ENCODE results near the gene SPATA13.

Gene SPATA13

GRCh38 chr13:24142886-24143285, 17.6 kb upstream of the SPATA13 start:
- Histone ChIP-seq H3K9me3 (replicated peaks; ENCODE audit: low read length) (no peaks in the 10 kb centered on the region), H3K36me3 (ENCODE audit: insufficient read depth, low read length) (no peaks in the 10 kb centered on the region), H3K9ac (ENCODE audit: low read depth, low read length) (no peak overlapping the region), H3K4me1 (ENCODE audit: control insufficient read depth, insufficient read depth, low read length) (no peaks in the 10 kb centered on the region), H3K4me2 (ENCODE audit: low read length) (no peak overlapping the region), H3K4me3 (ENCODE audit: low read length) (no peak overlapping the region), H3K27me3 (ENCODE audit: control insufficient read depth, insufficient read depth, low read length) (peaks cover 10% of the 10 kb centered on the region)

- Histone ChIP-seq H3K4me3 (ENCODE audit: low read length) (no peak overlapping the region), H3K9me3 (replicated peaks; ENCODE audit: low read length) (no peaks in the 10 kb centered on the region), H3K36me3 (ENCODE audit: insufficient read depth, low read length) (no peaks in the 10 kb centered on the region), H3K4me2 (ENCODE audit: low read length) (no peak overlapping the region), H3K27me3 (ENCODE audit: control insufficient read depth, insufficient read depth, low read length) (peaks cover 10% of the 10 kb centered on the region), H3K9ac (ENCODE audit: low read depth, low read length) (no peak overlapping the region), H3K4me1 (ENCODE audit: control insufficient read depth, insufficient read depth, low read length) (peaks cover 20% of the 10 kb centered on the region)
These were observed 15.3 kb upstream of the SPATA13 start for GRCh38 chr13:24145240-24145639.

GRCh38 chr13:24145674-24146073, 14.8 kb upstream of the SPATA13 start:
- Histone ChIP-seq H3K4me1 (ENCODE audit: control insufficient read depth, insufficient read depth, low read length) (peaks cover 20% of the 10 kb centered on the region), H3K4me3 (ENCODE audit: low read length) (no peak overlapping the region), H3K4me2 (ENCODE audit: low read length) (no peak overlapping the region), H3K27me3 (ENCODE audit: control insufficient read depth, insufficient read depth, low read length) (peaks cover 10% of the 10 kb centered on the region), H3K36me3 (ENCODE audit: insufficient read depth, low read length) (no peaks in the 10 kb centered on the region), H3K9ac (ENCODE audit: low read depth, low read length) (no peak overlapping the region), H3K9me3 (replicated peaks; ENCODE audit: low read length) (no peaks in the 10 kb centered on the region)

DNA sequence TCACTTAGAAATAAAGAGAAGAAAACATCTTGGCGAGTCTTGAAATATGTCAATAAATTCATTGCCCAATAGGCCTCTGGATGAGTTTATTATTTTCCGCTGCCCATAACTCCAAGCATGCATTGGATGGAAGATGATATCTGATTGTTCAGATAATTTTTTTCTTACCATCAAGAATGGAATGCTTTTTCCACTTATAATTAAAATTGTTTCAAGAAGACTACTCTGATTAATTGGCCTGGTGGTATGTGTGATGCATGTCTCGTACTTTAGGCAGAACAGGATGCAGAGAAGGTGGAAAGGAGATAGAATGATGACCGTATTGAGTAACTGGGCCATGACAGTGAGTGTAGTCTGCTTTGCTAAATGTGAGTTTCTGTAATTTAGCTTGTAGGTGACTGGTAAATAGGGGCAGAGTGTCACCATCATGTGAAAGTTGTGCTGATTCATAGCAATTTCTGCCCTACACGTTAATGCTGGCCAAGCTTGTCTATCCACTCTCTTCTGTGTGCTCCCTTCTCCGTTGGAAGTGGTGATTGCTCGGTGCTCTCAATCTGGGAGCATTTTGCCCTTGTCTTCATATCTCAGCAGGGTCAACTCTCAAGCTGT, 13.5 kb upstream of the SPATA13 start:
- Histone ChIP-seq H3K36me3 (ENCODE audit: insufficient read depth, low read length) (no peaks in the 10 kb centered on the region), H3K4me3 (ENCODE audit: low read length) (no peak overlapping the region), H3K9me3 (replicated peaks; ENCODE audit: low read length) (no peaks in the 10 kb centered on the region), H3K27me3 (ENCODE audit: control insufficient read depth, insufficient read depth, low read length) (peaks cover 10% of the 10 kb centered on the region), H3K9ac (ENCODE audit: low read depth, low read length) (no peak overlapping the region), H3K4me2 (ENCODE audit: low read length) (no peak overlapping the region), H3K4me1 (ENCODE audit: control insufficient read depth, insufficient read depth, low read length) (peaks cover 20% of the 10 kb centered on the region)

- no peak overlapping the region for H3K4me3 ChIP-seq (ENCODE audit: low read length)
These were observed 13.0 kb upstream of the SPATA13 start for GRCh38 chr13:24147570-24147963.

GRCh38 chr13:24148414-24149235, 11.9 kb upstream of the SPATA13 start:
- Histone ChIP-seq H3K4me1 (ENCODE audit: control insufficient read depth, insufficient read depth, low read length) (peaks cover 20% of the 10 kb centered on the region), H3K9ac (ENCODE audit: low read depth, low read length) (peak overlapping the region; percentile 48), H3K9me3 (replicated peaks; ENCODE audit: low read length) (no peaks in the 10 kb centered on the region), H3K36me3 (ENCODE audit: insufficient read depth, low read length) (no peaks in the 10 kb centered on the region), H3K4me2 (ENCODE audit: low read length) (peak overlapping the region; percentile 61), H3K4me3 (ENCODE audit: low read length) (no peak overlapping the region), H3K27me3 (ENCODE audit: control insufficient read depth, insufficient read depth, low read length) (peaks cover 10% of the 10 kb centered on the region)

More at GRCh38 chr13:24147570-24147963, 13.0 kb upstream of the SPATA13 start:
- Histone ChIP-seq H3K4me2 (ENCODE audit: low read length) (no peak overlapping the region), H3K27me3 (ENCODE audit: control insufficient read depth, insufficient read depth, low read length) (peaks cover 10% of the 10 kb centered on the region), H3K4me1 (ENCODE audit: control insufficient read depth, insufficient read depth, low read length) (peaks cover 20% of the 10 kb centered on the region), H3K9ac (ENCODE audit: low read depth, low read length) (no peak overlapping the region), H3K9me3 (replicated peaks; ENCODE audit: low read length) (no peaks in the 10 kb centered on the region), H3K36me3 (ENCODE audit: insufficient read depth, low read length) (no peaks in the 10 kb centered on the region)

DNA sequence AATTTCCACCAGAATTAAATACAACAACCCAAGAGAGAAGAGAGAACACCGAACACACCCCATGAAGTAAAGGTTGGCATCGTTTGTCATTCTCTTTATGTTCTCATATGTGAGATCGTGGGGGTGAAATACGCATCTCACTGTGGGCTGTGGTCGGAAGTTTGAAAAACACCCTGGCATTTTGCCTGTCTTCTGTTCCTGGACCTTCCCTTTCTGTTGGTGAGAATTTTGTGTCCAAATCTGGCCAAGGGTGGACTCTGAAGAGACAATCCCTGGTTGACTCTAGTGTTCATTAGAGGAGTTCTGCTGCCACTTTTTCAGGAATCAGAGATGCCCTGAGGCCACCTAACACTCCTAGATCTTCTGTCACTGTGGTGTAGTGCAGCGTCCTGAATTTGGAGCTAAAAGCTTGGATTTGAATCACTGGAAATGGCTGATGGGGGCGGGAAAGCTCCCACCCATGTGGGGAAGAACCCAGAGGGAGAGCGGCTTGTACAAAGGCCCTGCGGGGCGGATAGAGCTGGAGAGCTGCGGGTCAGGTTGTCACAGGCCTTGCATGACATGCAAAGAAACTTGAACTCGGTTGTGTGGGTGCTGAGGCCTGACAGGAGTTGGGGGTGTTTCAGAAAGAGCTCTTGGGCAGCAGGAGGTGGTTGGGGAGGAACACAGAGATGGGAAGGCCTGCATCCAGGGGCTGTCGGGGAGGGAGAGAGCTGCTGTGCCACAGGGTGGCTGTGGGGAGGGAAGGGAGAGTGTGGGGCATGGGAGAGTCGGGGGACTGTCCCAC, 11.1 kb upstream of the SPATA13 start:
- peaks cover 9% of the 10 kb centered on the region for H3K27me3 ChIP-seq (ENCODE audit: control insufficient read depth, insufficient read depth, low read length)
- H3K36me3 ChIP-seq (ENCODE audit: insufficient read depth, low read length) = no peaks in the 10 kb centered on the region
- peaks cover 20% of the 10 kb centered on the region for H3K4me1 ChIP-seq (ENCODE audit: control insufficient read depth, insufficient read depth, low read length)
- H3K9me3 ChIP-seq (replicated peaks; ENCODE audit: low read length) = no peaks in the 10 kb centered on the region
- peak overlapping the region; percentile 48 for H3K9ac ChIP-seq (ENCODE audit: low read depth, low read length)
- no peak overlapping the region for H3K4me3 ChIP-seq (ENCODE audit: low read length)
- peak overlapping the region; percentile 61 for H3K4me2 ChIP-seq (ENCODE audit: low read length)

- no peak overlapping the region for H3K4me3 ChIP-seq (ENCODE audit: low read length)
- no peaks in the 10 kb centered on the region for H3K36me3 ChIP-seq (ENCODE audit: insufficient read depth, low read length)
- no peak overlapping the region for H3K9ac ChIP-seq (ENCODE audit: low read depth, low read length)
- peaks cover 20% of the 10 kb centered on the region for H3K4me1 ChIP-seq (ENCODE audit: control insufficient read depth, insufficient read depth, low read length)
- H3K9me3 ChIP-seq (replicated peaks; ENCODE audit: low read length) = no peaks in the 10 kb centered on the region
- H3K4me2 ChIP-seq (ENCODE audit: low read length) = no peak overlapping the region
- H3K27me3 ChIP-seq (ENCODE audit: control insufficient read depth, insufficient read depth, low read length) = peaks cover 2% of the 10 kb centered on the region
These were observed 9.9 kb upstream of the SPATA13 start for GRCh38 chr13:24150572-24150971.

DNA sequence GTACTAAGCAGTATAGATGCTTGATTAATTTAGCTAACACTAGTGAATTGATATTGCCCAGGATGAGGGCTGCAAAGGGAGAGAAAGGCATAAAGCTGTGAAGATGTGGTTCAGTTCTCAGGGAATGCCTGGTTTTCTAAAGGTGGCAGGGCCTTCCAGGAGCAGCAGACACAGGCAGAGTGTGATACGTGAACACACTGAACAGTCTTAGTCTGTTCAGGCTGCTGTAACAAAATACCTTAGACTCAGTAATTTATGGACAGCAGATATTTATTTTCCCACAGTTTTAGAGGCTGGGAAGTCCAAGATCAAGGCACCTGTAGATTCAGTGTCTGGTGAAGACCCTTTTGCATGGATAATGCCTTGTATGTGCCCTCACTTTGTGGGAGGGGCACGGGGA, 8.7 kb upstream of the SPATA13 start:
- Histone ChIP-seq H3K4me2 (ENCODE audit: low read length) (no peak overlapping the region), H3K27me3 (ENCODE audit: control insufficient read depth, insufficient read depth, low read length) (no peaks in the 10 kb centered on the region), H3K4me1 (ENCODE audit: control insufficient read depth, insufficient read depth, low read length) (peaks cover 20% of the 10 kb centered on the region), H3K36me3 (ENCODE audit: insufficient read depth, low read length) (no peaks in the 10 kb centered on the region), H3K9ac (ENCODE audit: low read depth, low read length) (no peak overlapping the region), H3K4me3 (ENCODE audit: low read length) (no peak overlapping the region), H3K9me3 (replicated peaks; ENCODE audit: low read length) (no peaks in the 10 kb centered on the region)

GRCh38 chr13:24152292-24153214, 8.0 kb upstream of the SPATA13 start:
- Histone ChIP-seq H3K4me3 (ENCODE audit: low read length) (no peak overlapping the region), H3K9ac (ENCODE audit: low read depth, low read length) (no peak overlapping the region), H3K4me2 (ENCODE audit: low read length) (no peak overlapping the region), H3K36me3 (ENCODE audit: insufficient read depth, low read length) (no peaks in the 10 kb centered on the region), H3K9me3 (replicated peaks; ENCODE audit: low read length) (no peaks in the 10 kb centered on the region), H3K27me3 (ENCODE audit: control insufficient read depth, insufficient read depth, low read length) (no peaks in the 10 kb centered on the region), H3K4me1 (ENCODE audit: control insufficient read depth, insufficient read depth, low read length) (peaks cover 20% of the 10 kb centered on the region)

GRCh38 chr13:24153347-24153746, 7.2 kb upstream of the SPATA13 start:
- Histone ChIP-seq H3K9ac (ENCODE audit: low read depth, low read length) (no peak overlapping the region), H3K4me3 (ENCODE audit: low read length) (no peak overlapping the region), H3K9me3 (replicated peaks; ENCODE audit: low read length) (no peaks in the 10 kb centered on the region), H3K36me3 (ENCODE audit: insufficient read depth, low read length) (no peaks in the 10 kb centered on the region), H3K27me3 (ENCODE audit: control insufficient read depth, insufficient read depth, low read length) (no peaks in the 10 kb centered on the region), H3K4me2 (ENCODE audit: low read length) (no peak overlapping the region), H3K4me1 (ENCODE audit: control insufficient read depth, insufficient read depth, low read length) (peaks cover 16% of the 10 kb centered on the region)
